NOMO-1 (cell line): ENCODE data around the gene CAMK2B.

Experiments used
- DNase-seq, 2 experiments: peaks; one replicate each; lab custom pipeline; 2025; ENCODE audit not compliant: unreplicated experiment in 2 of 2; lab: John Stamatoyannopoulos, UW

Gene CAMK2B

GRCh38 chr7:44288811-44289340 lies 36.5 kb downstream of the CAMK2B start:
- DNase-seq: no peak

- no peak for DNase-seq
Measured at GRCh38 chr7:44288381-44288685, 37.1 kb downstream of the CAMK2B start.

- no peak for DNase-seq
Measured at GRCh38 chr7:44287488-44288380, 37.7 kb downstream of the CAMK2B start.

GRCh38 chr7:44286618-44287487 lies 38.5 kb downstream of the CAMK2B start:
- DNase-seq: no peak

- DNase-seq: no peak
Measured at GRCh38 chr7:44286182-44286617, 39.2 kb downstream of the CAMK2B start.

DNA sequence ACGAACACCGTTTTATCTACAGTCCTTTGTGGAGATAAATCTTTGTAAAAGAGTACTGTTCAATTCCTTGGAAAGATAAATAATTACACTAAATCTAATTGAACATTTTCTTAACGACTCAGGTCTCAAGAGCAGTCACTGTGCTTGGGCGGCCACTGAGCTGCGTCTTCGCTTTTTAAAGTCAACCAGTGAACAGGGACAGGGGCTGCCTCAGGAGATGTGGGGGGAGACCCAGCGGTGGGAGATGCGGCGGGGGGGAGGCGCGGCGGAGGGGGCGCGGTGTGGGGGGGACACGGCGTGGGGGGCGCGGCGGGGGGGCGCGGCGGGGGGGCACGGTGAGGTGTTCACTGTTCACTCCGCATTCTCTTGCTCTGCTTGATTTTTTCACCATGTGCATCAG lies 39.8 kb downstream of the CAMK2B start:
- no peak for DNase-seq

- no peak for DNase-seq
Measured at GRCh38 chr7:44284881-44285541, 40.4 kb downstream of the CAMK2B start.

DNA sequence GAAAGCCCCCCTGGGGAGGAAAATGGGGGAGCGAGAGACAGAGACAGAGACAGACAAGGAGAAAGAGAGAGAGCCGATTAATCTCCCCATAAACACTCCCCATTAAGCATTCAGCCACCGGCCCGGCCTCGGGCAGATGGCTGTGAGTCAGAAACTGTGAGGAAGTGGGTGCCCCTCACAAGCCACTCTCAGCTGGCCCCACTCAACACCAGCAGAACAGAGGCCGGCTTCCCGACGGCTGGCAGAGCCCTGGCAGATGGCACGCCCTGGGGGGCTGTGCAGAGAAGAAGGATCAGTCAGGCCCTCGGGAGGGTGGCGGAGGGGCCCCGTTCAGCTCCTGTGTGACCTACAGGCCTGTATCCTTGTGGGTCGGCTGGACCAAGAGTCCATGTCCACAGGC lies 41.2 kb downstream of the CAMK2B start:
- DNase-seq: no peak

GRCh38 chr7:44283381-44284211 lies 41.8 kb downstream of the CAMK2B start:
- no peak for DNase-seq

GRCh38 chr7:44282601-44283171 lies 42.7 kb downstream of the CAMK2B start:
- no peak for DNase-seq

- no peak for DNase-seq
Measured at GRCh38 chr7:44281811-44282600, 43.4 kb downstream of the CAMK2B start.

DNA sequence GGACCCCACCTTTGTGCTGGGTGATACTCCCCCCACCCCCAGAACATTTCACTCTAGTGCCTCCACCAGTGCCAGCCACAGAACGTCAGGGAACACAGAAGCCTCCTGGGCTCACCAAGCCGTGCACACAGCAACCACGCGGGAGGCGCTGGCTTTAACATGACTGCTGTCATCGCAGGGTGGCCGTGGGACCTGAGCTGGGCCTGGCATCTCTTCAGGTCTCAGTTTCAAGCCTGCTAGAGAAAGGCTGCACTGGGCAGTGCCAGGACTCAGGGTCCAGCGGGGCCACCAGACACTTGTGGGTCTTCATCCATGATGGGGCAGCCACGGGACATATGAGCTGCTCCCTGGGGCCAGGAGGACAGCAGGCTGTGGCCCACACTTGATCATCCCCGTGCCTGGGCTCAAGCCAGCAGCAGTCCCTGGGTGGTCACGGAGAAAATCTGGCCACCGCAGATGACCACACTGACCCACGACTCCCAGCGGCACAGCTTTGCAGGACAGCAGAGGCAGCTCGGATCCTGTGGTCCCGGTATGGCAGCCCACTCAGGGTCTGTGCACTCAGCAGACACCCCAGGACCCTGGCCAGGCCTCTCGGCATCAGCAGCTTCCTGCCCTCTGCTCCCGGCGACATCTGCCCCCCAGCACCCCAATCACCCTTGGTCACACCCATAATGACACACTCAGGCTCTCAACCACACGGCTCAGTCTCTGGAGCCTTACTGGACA lies 44.2 kb downstream of the CAMK2B start:
- DNase-seq: no peak

GRCh38 chr7:44280636-44280992 lies 44.8 kb downstream of the CAMK2B start:
- no peak for DNase-seq

DNA sequence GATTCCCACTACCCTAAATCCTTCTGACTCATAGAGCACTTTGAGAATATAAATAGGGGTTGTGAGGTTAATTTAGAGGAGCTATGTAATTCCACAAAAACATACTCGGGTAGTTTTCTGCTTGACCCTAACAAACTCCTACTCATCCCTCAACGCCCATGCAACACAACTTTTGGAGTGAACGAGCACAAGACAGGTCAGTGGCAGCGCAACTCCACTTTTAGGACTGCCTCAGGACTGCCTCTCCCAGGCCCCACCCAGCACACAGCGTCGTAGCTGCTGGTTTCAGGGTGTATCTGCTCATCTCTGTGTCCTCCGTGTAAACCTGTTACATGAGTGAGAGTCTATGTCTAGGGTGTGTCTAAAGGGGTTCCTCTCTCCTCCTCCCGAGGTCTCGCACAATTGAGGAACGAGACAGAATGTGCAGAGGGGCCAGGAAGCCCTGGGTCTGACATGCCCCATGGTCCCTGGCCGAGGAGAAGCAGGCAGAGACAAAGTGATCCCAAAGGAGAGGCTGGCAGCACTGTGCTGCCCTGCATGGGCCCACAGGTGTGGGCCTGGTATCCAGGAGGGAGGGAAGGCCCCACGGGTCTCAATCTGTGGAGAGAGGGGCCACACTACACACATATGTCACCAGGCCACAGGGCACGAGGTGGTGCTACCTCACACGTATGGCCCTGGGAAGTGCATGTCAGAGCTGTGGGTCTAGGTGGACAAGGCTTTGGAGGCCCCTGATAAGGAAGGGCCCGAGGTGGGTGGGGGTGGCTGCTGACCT lies 45.5 kb downstream of the CAMK2B start:
- no peak for DNase-seq

- DNase-seq: no peak
Measured at GRCh38 chr7:44279286-44279685, 46.1 kb downstream of the CAMK2B start.

DNA sequence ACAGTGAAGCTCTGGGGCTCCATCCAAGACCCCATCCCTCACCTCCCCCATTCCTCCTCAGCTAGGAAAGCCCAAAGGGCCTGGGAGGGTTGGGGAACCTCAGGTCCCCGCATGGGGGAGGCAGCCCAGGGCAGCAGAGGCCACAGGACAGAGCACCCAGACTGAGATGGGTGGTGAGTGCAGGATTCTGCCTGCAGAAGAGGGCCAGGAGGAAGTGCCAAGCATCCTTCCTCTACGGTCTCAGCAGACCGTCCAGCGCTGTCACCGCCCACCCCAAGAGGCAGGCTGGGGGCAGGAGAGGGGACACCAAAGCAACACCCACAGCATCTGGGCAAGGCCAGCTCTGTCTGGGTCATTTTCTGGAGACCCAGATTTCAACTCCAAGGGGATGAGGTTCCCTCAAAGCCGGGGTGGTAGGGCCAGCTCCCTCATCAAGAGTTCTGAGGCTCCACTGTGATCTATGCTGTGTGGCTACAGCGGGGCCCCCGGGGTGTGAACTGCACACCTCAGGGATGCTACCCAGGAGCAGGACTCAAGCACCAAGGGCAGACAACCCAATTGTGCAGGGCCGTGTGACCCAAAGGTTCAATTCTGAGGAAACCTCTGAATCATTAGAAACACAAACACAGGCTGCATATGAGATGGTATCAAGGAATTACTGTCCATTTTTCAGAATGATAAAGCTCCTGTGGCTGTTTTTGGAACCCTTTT lies 46.8 kb downstream of the CAMK2B start:
- no peak for DNase-seq

DNA sequence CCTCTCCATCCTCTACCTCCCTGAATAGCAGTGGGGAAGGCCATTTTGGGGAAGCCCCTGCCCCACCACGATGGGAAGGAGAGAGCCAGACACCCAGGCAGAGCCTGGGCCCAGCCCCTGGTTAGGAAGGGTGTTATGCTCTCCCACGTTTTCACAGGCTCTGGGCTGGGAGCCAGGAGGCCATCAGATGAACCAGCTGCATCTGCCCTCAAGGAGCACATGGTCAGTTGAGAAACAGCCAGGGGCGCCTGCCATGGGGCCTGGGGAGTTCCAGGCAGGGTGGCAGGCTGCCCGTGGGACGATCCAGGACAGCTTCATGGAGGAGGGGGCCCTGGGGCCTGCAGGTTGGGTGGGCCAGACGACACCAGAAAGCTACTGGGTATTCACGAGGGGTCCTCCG lies 47.5 kb downstream of the CAMK2B start:
- no peak for DNase-seq
